ENCODE data around the gene DNMBP.

DNA sequence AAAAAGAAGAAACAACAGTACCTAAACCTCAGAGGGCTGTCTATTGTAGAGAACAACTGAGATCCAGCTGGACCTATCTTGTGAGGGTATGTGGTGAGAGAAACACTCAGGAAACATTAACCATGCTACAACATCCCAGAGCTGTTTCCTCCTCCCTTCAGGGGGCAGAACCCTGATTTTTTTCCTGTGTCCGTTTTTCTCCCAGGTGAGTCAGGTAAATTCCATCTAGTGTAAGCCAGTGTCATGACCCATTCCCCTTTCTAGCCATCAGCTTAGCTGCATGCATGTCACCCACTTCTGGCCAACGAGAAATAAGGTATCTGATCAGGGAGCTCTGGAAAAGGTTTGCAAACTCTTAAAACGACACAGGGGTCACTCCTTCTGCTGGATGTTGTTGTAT is 103.8 kb downstream of the DNMBP start:
- TF ChIP-seq, protein P1, sequence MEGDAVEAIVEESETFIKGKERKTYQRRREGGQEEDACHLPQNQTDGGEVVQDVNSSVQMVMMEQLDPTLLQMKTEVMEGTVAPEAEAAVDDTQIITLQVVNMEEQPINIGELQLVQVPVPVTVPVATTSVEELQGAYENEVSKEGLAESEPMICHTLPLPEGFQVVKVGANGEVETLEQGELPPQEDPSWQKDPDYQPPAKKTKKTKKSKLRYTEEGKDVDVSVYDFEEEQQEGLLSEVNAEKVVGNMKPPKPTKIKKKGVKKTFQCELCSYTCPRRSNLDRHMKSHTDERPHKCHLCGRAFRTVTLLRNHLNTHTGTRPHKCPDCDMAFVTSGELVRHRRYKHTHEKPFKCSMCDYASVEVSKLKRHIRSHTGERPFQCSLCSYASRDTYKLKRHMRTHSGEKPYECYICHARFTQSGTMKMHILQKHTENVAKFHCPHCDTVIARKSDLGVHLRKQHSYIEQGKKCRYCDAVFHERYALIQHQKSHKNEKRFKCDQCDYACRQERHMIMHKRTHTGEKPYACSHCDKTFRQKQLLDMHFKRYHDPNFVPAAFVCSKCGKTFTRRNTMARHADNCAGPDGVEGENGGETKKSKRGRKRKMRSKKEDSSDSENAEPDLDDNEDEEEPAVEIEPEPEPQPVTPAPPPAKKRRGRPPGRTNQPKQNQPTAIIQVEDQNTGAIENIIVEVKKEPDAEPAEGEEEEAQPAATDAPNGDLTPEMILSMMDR (IDR thresholded peaks at IDR 0.05; ENCODE audit: low read length): no peak
- TF ChIP-seq EZH2 (optimal IDR thresholded peaks at IDR 0.05; ENCODE audit: low read depth, low read length): no peak
- no peak for TF ChIP-seq EZH2phosphoT487 (IDR thresholded peaks at IDR 0.05; ENCODE audit: low read length)
